ENCODE results near the gene ZDHHC11.
"Not testable (repeated sequence)": the region's sequence is repeated elsewhere in the genome, so short reads cannot be mapped to it uniquely, and the experiment has no call there.

Gene ZDHHC11

GRCh38 chr5:751496-751895, 99.3 kb downstream of the ZDHHC11 start:
- DNase-seq: peak; percentile 6
- no peaks in the 10 kb centered on the region for H3K9me3 ChIP-seq
- no peaks in the 10 kb centered on the region for H3K36me3 ChIP-seq
- H3K27me3 ChIP-seq: no peaks in the 10 kb centered on the region
- TF ChIP-seq CTCF (IDR thresholded peaks at IDR 0.05; ENCODE audit: low read depth, low read length): no peak
- H3K4me3 ChIP-seq (ENCODE audit: low read depth, low read length): no peak overlapping the region
- no peaks in the 10 kb centered on the region for H3K4me1 ChIP-seq

- not testable (repeated sequence) for H3K27me3 ChIP-seq; H3K4me3 ChIP-seq (ENCODE audit: low read depth, low read length); H3K9me3 ChIP-seq; H3K36me3 ChIP-seq; H3K4me1 ChIP-seq
- peak; percentile 7 for DNase-seq
Observed at GRCh38 chr5:750226-750625, 100.6 kb downstream of the ZDHHC11 start.

DNA sequence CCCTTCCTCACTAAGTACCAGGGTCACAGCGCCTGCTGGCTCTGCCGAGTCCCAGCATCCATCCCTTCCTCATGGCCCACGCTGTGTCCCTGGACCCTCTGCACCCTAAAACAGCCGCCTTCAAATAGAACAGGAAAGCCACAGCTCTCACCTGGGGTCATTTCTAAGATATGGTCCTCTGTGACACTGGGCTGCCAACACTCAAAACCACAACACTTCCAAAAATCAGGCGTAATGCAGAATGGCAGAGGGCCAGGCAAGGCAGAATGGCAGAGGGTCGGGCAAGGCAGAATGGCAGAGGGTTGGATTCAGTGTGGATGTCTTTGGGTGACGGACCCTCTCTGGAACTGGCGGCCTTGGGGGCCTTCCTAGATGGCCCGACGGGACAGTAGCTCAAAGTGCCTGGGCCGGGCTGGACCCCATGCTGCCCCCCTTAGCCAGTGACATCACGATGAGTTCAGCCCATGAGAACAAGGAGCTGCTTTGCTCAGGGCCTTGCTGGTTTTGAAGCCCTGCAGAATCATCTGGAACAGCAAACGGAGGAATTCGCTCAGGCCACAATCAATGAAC, 101.6 kb downstream of the ZDHHC11 start:
- H3K36me3 ChIP-seq: no peaks in the 10 kb centered on the region
- no peak for TF ChIP-seq CTCF (IDR thresholded peaks at IDR 0.05; ENCODE audit: low read depth, low read length)
- H3K4me3 ChIP-seq (ENCODE audit: low read depth, low read length): no peak overlapping the region
- H3K27me3 ChIP-seq: no peaks in the 10 kb centered on the region
- H3K9me3 ChIP-seq: no peaks in the 10 kb centered on the region
- peak; percentile 4 for DNase-seq
- no peaks in the 10 kb centered on the region for H3K4me1 ChIP-seq

DNA sequence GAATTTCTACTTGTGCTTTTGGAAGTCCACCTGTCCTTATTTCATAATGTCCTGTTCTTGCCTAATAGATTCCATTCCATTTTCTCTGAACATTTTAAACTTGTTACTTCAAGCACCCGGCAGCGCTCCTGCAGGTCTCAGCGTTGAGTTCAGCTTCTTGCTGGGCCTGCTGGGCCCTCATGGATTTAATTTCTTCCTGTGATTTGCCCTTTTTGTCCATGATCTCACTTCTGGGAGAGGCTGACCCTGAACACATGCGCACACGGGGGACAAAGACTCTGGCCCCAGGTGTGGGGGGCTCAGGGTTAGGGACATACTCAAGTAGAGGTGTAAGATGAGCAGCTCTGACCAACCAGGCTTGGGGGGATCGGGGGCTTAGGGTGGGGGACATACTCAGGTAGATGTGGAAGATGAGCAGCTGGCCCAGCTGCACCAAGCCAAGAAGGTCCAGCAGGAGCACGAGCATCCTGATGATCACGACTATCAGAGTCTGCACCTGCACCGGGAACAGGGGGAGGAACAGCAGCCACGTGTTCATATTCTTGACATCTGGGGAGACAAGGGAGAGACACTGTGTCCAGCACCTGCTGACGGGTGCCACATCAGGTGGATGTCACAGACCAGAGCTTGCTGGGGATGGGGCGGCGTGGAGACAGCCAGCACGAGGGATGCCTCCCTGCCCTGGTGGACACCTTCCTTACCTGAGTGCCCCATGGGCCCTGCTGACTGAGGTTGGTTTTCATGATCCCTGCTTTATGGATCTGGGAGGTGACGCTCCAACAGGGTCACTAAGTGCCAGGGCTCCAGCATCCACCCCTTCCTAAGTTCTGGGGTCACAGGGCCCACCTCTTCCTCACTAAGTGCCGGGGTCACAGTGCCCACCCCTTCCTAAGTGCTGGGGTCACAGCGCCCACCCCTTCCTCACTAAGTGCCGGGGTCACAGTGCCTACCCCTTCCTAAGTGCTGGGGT, 102.5 kb downstream of the ZDHHC11 start:
- not testable (repeated sequence) for H3K36me3 ChIP-seq; H3K27me3 ChIP-seq; H3K4me1 ChIP-seq; H3K4me3 ChIP-seq (ENCODE audit: low read depth, low read length); H3K9me3 ChIP-seq
- peak; percentile 13 for DNase-seq

GRCh38 chr5:747303-747844, 103.4 kb downstream of the ZDHHC11 start:
- not testable (repeated sequence) for H3K4me1 ChIP-seq; H3K36me3 ChIP-seq; H3K4me3 ChIP-seq (ENCODE audit: low read depth, low read length); H3K27me3 ChIP-seq; H3K9me3 ChIP-seq; DNase-seq

GRCh38 chr5:746258-746761, 104.5 kb downstream of the ZDHHC11 start:
- Histone ChIP-seq H3K36me3 (no peaks in the 10 kb centered on the region), H3K9me3 (no peaks in the 10 kb centered on the region), H3K4me1 (no peaks in the 10 kb centered on the region), H3K27me3 (no peaks in the 10 kb centered on the region), H3K4me3 (ENCODE audit: low read depth, low read length) (no peak overlapping the region)
- DNase-seq: no peak
- TF ChIP-seq CTCF (IDR thresholded peaks at IDR 0.05; ENCODE audit: low read depth, low read length): no peak

All from BE2C (cell line).